H9 (cell line): ENCODE measurements around the gene SLC9A9. TPM values are rescaled to one million over a fixed set of nuclear protein-coding genes. Genes with fewer than 3 reads are reported as not detected.

Source experiments
- DNase-seq: peaks from one replicate; pipeline ENCODE4 v3.0.0-alpha.2; 2017
- H2AFZ ChIP-seq: one replicate; pipeline ENCODE4 v1.6.1; 2013; ENCODE audit warnings: mild to moderate bottlenecking, low read length, control low read depth, moderate library complexity
- H2AK5ac ChIP-seq: 2 replicates; pipeline ENCODE4 v1.6.1; 2013; ENCODE audit warnings: low read length, control low read depth, mixed read lengths; ENCODE audit not compliant: insufficient read length
- H2BK120ac ChIP-seq: one replicate; pipeline ENCODE4 v1.6.1; 2013; ENCODE audit warnings: low read depth, mild to moderate bottlenecking, low read length, control low read depth, inconsistent platforms; ENCODE audit not compliant: poor library complexity, severe bottlenecking
- H2BK12ac ChIP-seq: 2 replicates; pipeline ENCODE4 v1.6.1; 2013; ENCODE audit warnings: low read length, control low read depth, mixed read lengths, low read depth; ENCODE audit not compliant: insufficient read length
- H2BK15ac ChIP-seq: 2 replicates; pipeline ENCODE4 v1.6.1; 2013; ENCODE audit warnings: low read depth, low read length, control low read depth
- H2BK20ac ChIP-seq: one replicate; pipeline ENCODE4 v1.6.1; 2013; ENCODE audit warnings: low read depth, mild to moderate bottlenecking, low read length, control low read depth, inconsistent platforms; ENCODE audit not compliant: poor library complexity, severe bottlenecking
- H2BK5ac ChIP-seq: 2 replicates; pipeline ENCODE4 v1.6.1; 2013; ENCODE audit warnings: low read length, control low read depth, mixed read lengths; ENCODE audit not compliant: insufficient read length
- H3K14ac ChIP-seq: 2 replicates; pipeline ENCODE4 v1.6.1; 2013; ENCODE audit warnings: low read length, control low read depth; ENCODE audit not compliant: insufficient read depth
- H3K18ac ChIP-seq: 2 replicates; pipeline ENCODE4 v1.6.1; 2013; ENCODE audit warnings: low read depth, mild to moderate bottlenecking, mixed read lengths, low read length, control low read depth; ENCODE audit not compliant: insufficient read length
- H3K23ac ChIP-seq: 2 replicates; pipeline ENCODE4 v1.6.1; 2013; ENCODE audit warnings: low read length, control low read depth, mixed read lengths, low read depth; ENCODE audit not compliant: insufficient read length
- H3K23me2 ChIP-seq: 2 replicates; pipeline ENCODE4 v1.6.1; 2013; ENCODE audit warnings: low read depth, mild to moderate bottlenecking, mixed read lengths, low read length, control low read depth; ENCODE audit not compliant: insufficient read length, poor library complexity, severe bottlenecking
- H3K27ac ChIP-seq: 2 replicates; pipeline ENCODE4 v1.5.1; 2013; ENCODE audit warnings: low read length, control low read depth, mixed read lengths, low read depth; ENCODE audit not compliant: insufficient read length
- H3K27me3 ChIP-seq: 2 replicates; pipeline ENCODE4 v1.6.1; 2013; ENCODE audit warnings: low read length, control low read depth, inconsistent platforms; ENCODE audit not compliant: insufficient read depth
- H3K4ac ChIP-seq: 2 replicates; pipeline ENCODE4 v1.6.1; 2013; ENCODE audit warnings: low read depth, mild to moderate bottlenecking, control low read depth, inconsistent platforms, low read length, moderate library complexity
- H3K4me1 ChIP-seq: 2 replicates; pipeline ENCODE4 v1.6.1; 2013; ENCODE audit warnings: low read length, control low read depth, inconsistent platforms; ENCODE audit not compliant: insufficient read depth
- H3K4me2 ChIP-seq: 2 replicates; pipeline ENCODE4 v1.6.1; 2013; ENCODE audit warnings: low read length, control low read depth, mixed read lengths; ENCODE audit not compliant: insufficient read length, insufficient read depth
- H3K56ac ChIP-seq: 2 replicates; pipeline ENCODE4 v1.6.1; 2013; ENCODE audit warnings: low read depth, mild to moderate bottlenecking, mixed read lengths, low read length, control low read depth; ENCODE audit not compliant: insufficient read length
- H3K79me1 ChIP-seq: 2 replicates; pipeline ENCODE4 v1.6.1; 2013; ENCODE audit warnings: low read depth, mild to moderate bottlenecking, moderate library complexity, low read length, control low read depth, inconsistent platforms; ENCODE audit not compliant: insufficient read depth, poor library complexity, severe bottlenecking
- H3K79me2 ChIP-seq: 2 replicates; pipeline ENCODE4 v1.6.1; 2013; ENCODE audit warnings: low read length, control low read depth, inconsistent platforms; ENCODE audit not compliant: insufficient read depth
- H3K9ac ChIP-seq: 2 replicates; pipeline ENCODE4 v1.6.1; 2013; ENCODE audit warnings: low read length, control low read depth, mixed read lengths; ENCODE audit not compliant: insufficient read length; ENCODE audit errors: extremely low read depth
- H3K9me3 ChIP-seq: one replicate; pipeline ENCODE4 v1.6.1; 2013; ENCODE audit warnings: low read depth, low read length, inconsistent platforms; ENCODE audit not compliant: control insufficient read depth
- H3T11ph ChIP-seq: one replicate; pipeline ENCODE4 v1.6.1; 2013; ENCODE audit warnings: mild to moderate bottlenecking, low read length, control low read depth, inconsistent platforms
- H4K20me1 ChIP-seq: one replicate; pipeline ENCODE4 v1.6.1; 2013; ENCODE audit not compliant: control insufficient read depth, insufficient read length, insufficient read depth
- H4K5ac ChIP-seq: 2 replicates; pipeline ENCODE4 v1.6.1; 2013; ENCODE audit warnings: low read depth, mild to moderate bottlenecking, mixed read lengths, low read length, control low read depth; ENCODE audit not compliant: insufficient read length
- H4K8ac ChIP-seq: replicated peaks from 2 replicates; pipeline ENCODE4 v1.6.1; 2013; ENCODE audit warnings: low read length, control low read depth, mixed read lengths, low read depth; ENCODE audit not compliant: insufficient read length
- H4K91ac ChIP-seq: 2 replicates; pipeline ENCODE4 v1.6.1; 2013; ENCODE audit warnings: low read depth, mild to moderate bottlenecking, moderate library complexity, mixed read lengths, low read length, control low read depth; ENCODE audit not compliant: insufficient read length
- H3K27ac Mint-ChIP-seq, 3 experiments: 2 replicates in 2 of 3; 3 replicates in 1 of 3; pipeline ENCODE4 v1.8.0; 2020 to 2021; ENCODE audit warnings: mixed read lengths in 3 of 3, mild to moderate bottlenecking in 1 of 3, moderate library complexity in 1 of 3
- H3K27me3 Mint-ChIP-seq: 2 replicates; pipeline ENCODE4 v1.8.0; 2021; ENCODE audit warnings: low read depth, mild to moderate bottlenecking, moderate library complexity, mixed read lengths
- H3K36me3 Mint-ChIP-seq, 3 experiments: 2 replicates in 2 of 3; 3 replicates in 1 of 3; pipeline ENCODE4 v1.8.0; 2020 to 2021; ENCODE audit warnings: low read depth in 3 of 3, mixed read lengths in 3 of 3; ENCODE audit not compliant: insufficient read depth in 1 of 3
- H3K4me1 Mint-ChIP-seq, 2 experiments: 2 replicates each; pipeline ENCODE4 v1.8.0; 2020; ENCODE audit warnings: mixed read lengths in 2 of 2
- H3K4me3 Mint-ChIP-seq, 2 experiments: 2 replicates in 1 of 2; 3 replicates in 1 of 2; pipeline ENCODE4 v1.8.0; 2020 to 2021; ENCODE audit warnings: mild to moderate bottlenecking in 2 of 2, mixed read lengths in 2 of 2, moderate library complexity in 1 of 2
- H3K9me3 Mint-ChIP-seq, 2 experiments: 2 replicates in 1 of 2; 3 replicates in 1 of 2; pipeline ENCODE4 v1.8.0; 2020; ENCODE audit warnings: mild to moderate bottlenecking in 2 of 2, mixed read lengths in 2 of 2, moderate library complexity in 1 of 2
- CTCF ChIP-seq: fragments of 200-600 bp; sonication (generic); conservative IDR thresholded peaks from 3 replicates; pipeline ENCODE4 v1.8.0; 2021; ENCODE audit warnings: antibody characterized with exemption, mild to moderate bottlenecking
- WGBS: extraction: QIAGEN DNeasy Blood & Tissue Kit; methylation state at CpG from one replicate; pipeline ENCODE4 v1.1.7; 2013; ENCODE audit warnings: missing lambda C conversion rate, low lambda C conversion rate, mixed read lengths; ENCODE audit not compliant: insufficient read length; ENCODE audit errors: extremely low coverage; 5-methylcytosine and 5-hydroxymethylcytosine counted together
- total RNA-seq: library from RNA; stranded (reverse); gene quantifications from 2 replicates; pipeline ENCODE4 v1.2.1, GENCODE V29; 2021

SLC9A9 gene
- total RNA-seq, 1 experiment from 2014 or later, result 0.35 TPM

DNA sequence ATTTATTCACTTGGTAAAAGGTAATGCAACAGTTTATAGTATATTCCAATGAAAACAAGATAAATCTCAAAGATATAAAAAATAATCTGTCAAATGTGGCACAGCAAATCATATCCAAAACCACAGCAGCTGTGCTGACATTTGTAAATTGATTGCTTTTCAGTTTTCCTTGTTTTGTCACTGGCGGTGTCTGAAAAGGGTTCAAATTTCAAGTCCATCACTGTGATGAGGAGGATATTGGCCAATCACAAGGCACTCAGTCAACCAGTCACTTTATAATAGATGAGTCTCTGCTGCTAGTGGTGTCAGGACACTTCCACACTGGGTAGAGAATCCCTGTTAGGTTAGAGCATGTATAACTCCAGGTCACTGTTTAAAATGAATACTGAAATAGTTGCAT lies 154.8 kb downstream of the SLC9A9 start:
- no peak overlapping the region for H3T11ph ChIP-seq
- no peak overlapping the region for H3K9ac ChIP-seq
- H3K27ac Mint-ChIP-seq, result no peak overlapping the region
- H3K27me3 ChIP-seq, result no peaks in the 10 kb centered on the region
- no peak overlapping the region for H2BK15ac ChIP-seq
- H3K79me1 ChIP-seq, result no peaks in the 10 kb centered on the region
- no CpG with 5 or more reads among the region's 1 CpG for WGBS
- no peak overlapping the region for H2AFZ ChIP-seq
- H4K8ac ChIP-seq, result no peak overlapping the region
- H3K79me2 ChIP-seq, result no peaks in the 10 kb centered on the region
- no peak overlapping the region for H4K5ac ChIP-seq
- no peaks in the 10 kb centered on the region for H3K23me2 ChIP-seq
- no peak overlapping the region for H3K4ac ChIP-seq
- H2AK5ac ChIP-seq, result no peak overlapping the region
- no peak overlapping the region for H2BK5ac ChIP-seq
- no peak overlapping the region for H2BK20ac ChIP-seq
- no peak overlapping the region for H2BK12ac ChIP-seq
- no peak overlapping the region for H3K27ac ChIP-seq
- H3K4me3 Mint-ChIP-seq, result no peak overlapping the region
- no peak overlapping the region for H3K4me2 ChIP-seq
- no peaks in the 10 kb centered on the region for H3K4me1 Mint-ChIP-seq
- no peak for TF ChIP-seq CTCF
- no peak overlapping the region for H4K91ac ChIP-seq
- H4K20me1 ChIP-seq, result no peaks in the 10 kb centered on the region
- no peak overlapping the region for H3K14ac ChIP-seq
- H3K56ac ChIP-seq, result no peak overlapping the region
- H3K9me3 ChIP-seq, result no peaks in the 10 kb centered on the region
- H3K36me3 Mint-ChIP-seq, result no peaks in the 10 kb centered on the region
- H3K18ac ChIP-seq, result no peak overlapping the region
- no peaks in the 10 kb centered on the region for H3K4me1 ChIP-seq
- H3K27me3 Mint-ChIP-seq, result no peaks in the 10 kb centered on the region
- no peak overlapping the region for H2BK120ac ChIP-seq
- no peaks in the 10 kb centered on the region for H3K9me3 Mint-ChIP-seq
- no peak overlapping the region for H3K23ac ChIP-seq
- DNase-seq, result no peak
